ENCODE measurements around the gene LCAT. TPM values are rescaled to one million over a fixed set of nuclear protein-coding genes. Genes with fewer than 3 reads are reported as not detected.
"Not testable (repeated sequence)": the region's sequence is repeated elsewhere in the genome, so short reads cannot be mapped to it uniquely, and the experiment has no call there.

The LCAT gene
- total RNA-seq, 1 donor from 2014 or later, result 1.6 TPM

- FAIRE-seq (no peak), DNase-seq (ENCODE audit: low read depth) (no peak)
- peaks cover 36% of the 10 kb centered on the region for H3K36me3 ChIP-seq (ENCODE audit: control insufficient read depth, insufficient read depth, low read length)
- no peak for TF ChIP-seq CTCF (IDR thresholded peaks at IDR 0.05; ENCODE audit: insufficient read depth, low read length, severe bottlenecking)
- no peak overlapping the region for H3K4me3 ChIP-seq (ENCODE audit: low read depth, low read length)
- no peaks in the 10 kb centered on the region for H3K27me3 ChIP-seq (ENCODE audit: control insufficient read depth, insufficient read depth, low read length)
Observed at GRCh38 chr16:67942510-67943255, 1.2 kb downstream of the LCAT start.

GRCh38 chr16:67942200-67942509 is 1.8 kb downstream of the LCAT start:
- peaks cover 32% of the 10 kb centered on the region for H3K36me3 ChIP-seq (ENCODE audit: control insufficient read depth, insufficient read depth, low read length)
- DNase-seq (ENCODE audit: low read depth) (peak; percentile 21), FAIRE-seq (peak; percentile 47)
- no peak overlapping the region for H3K4me3 ChIP-seq (ENCODE audit: low read depth, low read length)
- peak; percentile 85 for TF ChIP-seq CTCF (IDR thresholded peaks at IDR 0.05; ENCODE audit: insufficient read depth, low read length, severe bottlenecking)
- H3K27me3 ChIP-seq (ENCODE audit: control insufficient read depth, insufficient read depth, low read length), result no peaks in the 10 kb centered on the region

GRCh38 chr16:67941469-67942199 is 2.3 kb downstream of the LCAT start:
- no peak for TF ChIP-seq CTCF (IDR thresholded peaks at IDR 0.05; ENCODE audit: insufficient read depth, low read length, severe bottlenecking)
- DNase-seq (ENCODE audit: low read depth) (no peak), FAIRE-seq (no peak)
- H3K4me3 ChIP-seq (ENCODE audit: low read depth, low read length), result no peak overlapping the region
- H3K27me3 ChIP-seq (ENCODE audit: control insufficient read depth, insufficient read depth, low read length), result no peaks in the 10 kb centered on the region
- H3K36me3 ChIP-seq (ENCODE audit: control insufficient read depth, insufficient read depth, low read length), result peaks cover 27% of the 10 kb centered on the region

- Histone ChIP-seq H3K27me3 (ENCODE audit: control insufficient read depth, insufficient read depth, low read length) (no peaks in the 10 kb centered on the region), H3K4me3 (ENCODE audit: low read depth, low read length) (no peak overlapping the region), H3K36me3 (ENCODE audit: control insufficient read depth, insufficient read depth, low read length) (peaks cover 18% of the 10 kb centered on the region)
- FAIRE-seq (no peak), DNase-seq (ENCODE audit: low read depth) (no peak)
- TF ChIP-seq CTCF (IDR thresholded peaks at IDR 0.05; ENCODE audit: insufficient read depth, low read length, severe bottlenecking), result no peak
Observed at GRCh38 chr16:67940446-67941089, 3.4 kb downstream of the LCAT start.

- no peak for FAIRE-seq
- Histone ChIP-seq H3K27me3 (ENCODE audit: control insufficient read depth, insufficient read depth, low read length) (no peaks in the 10 kb centered on the region), H3K36me3 (ENCODE audit: control insufficient read depth, insufficient read depth, low read length) (peaks cover 14% of the 10 kb centered on the region), H3K4me3 (ENCODE audit: low read depth, low read length) (no peak overlapping the region)
- DNase-seq (ENCODE audit: low read depth), result no peak
- no peak for TF ChIP-seq CTCF (IDR thresholded peaks at IDR 0.05; ENCODE audit: insufficient read depth, low read length, severe bottlenecking)
Observed at GRCh38 chr16:67939507-67940445, 4.1 kb downstream of the LCAT start.

GRCh38 chr16:67937713-67938112 is 6.2 kb downstream of the LCAT start:
- peaks cover 11% of the 10 kb centered on the region for H3K36me3 ChIP-seq (ENCODE audit: control insufficient read depth, insufficient read depth, low read length)
- not testable (repeated sequence) for H3K4me3 ChIP-seq (ENCODE audit: low read depth, low read length); H3K27me3 ChIP-seq (ENCODE audit: control insufficient read depth, insufficient read depth, low read length); DNase-seq (ENCODE audit: low read depth); FAIRE-seq
